ENCODE measurements around the gene THAP3. TPM values are rescaled to one million over a fixed set of nuclear protein-coding genes. Genes with fewer than 3 reads are reported as not detected.

The THAP3 gene
- total RNA-seq, 1 experiment from 2014 or later: 54.6 TPM

DNA sequence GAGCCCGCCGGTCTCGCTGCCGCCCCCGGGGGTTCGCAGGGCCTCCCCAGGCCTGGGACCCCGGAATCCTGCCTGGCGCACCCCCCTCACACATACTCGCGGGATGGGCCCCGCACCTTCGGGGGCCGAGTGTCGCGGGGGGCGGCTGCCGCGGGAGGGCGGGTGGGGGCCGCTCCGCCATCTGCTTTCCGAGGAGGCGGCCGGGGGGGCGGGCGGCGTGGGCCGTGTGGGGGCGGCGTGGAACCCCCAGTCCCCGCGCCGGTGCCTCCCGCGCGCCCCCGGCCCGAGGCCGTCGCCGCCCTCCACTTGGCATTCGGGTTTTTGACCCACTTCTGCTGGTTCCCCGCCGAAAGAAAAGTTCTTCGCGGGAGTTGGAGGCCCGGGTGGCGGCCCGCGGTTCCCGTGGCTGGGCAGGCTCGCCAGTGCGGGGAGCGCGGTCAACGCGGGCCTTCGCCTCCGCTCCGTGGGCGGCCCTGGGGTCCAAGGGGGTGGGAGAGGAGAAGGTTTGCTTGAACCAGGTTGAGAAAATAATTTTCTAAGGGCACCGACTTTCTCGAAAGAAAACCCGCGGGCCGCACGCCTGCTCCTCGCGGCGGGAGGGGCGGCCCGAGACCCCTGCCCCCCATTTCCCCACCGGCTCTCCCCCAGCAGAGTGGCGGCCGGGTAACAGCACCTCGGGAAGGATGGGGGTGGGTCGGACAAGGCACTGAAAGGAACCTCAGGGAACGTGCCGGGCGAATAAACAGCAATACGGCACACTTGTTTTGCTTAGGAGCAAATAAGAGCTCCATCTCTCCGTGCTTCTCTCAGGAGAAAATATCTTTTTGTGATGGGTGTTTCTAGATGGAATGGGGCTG is 9.5 kb upstream of the THAP3 start:
- peak overlapping the region; percentile 82 for H3K4me3 ChIP-seq (ENCODE audit: low read length)
- intact Hi-C loops (cut with micrococcal nuclease): no loop called here
- peak overlapping the region; percentile 98 for H3K4me2 ChIP-seq (ENCODE audit: low read length)
- BruUV-seq (replicated peaks): no TSS peak
- CTCF ChIA-PET: no interaction called here
- peaks cover 18% of the 10 kb centered on the region; the same call in 1 of the 2 replicates for H3K36me3 ChIP-seq (ENCODE audit: low read depth, low read length)
- POLR2A ChIA-PET (ENCODE audit: unreplicated experiment): interaction anchor here (0.6 kb wide), 2 partner anchors 15 to 89 kb away, joined by 3 to 6 read pairs; no protein-coding TSS in a partner anchor
- H3K79me2 ChIP-seq (ENCODE audit: low read length): peaks cover 58% of the 10 kb centered on the region
- no peak for TF ChIP-seq EZH2phosphoT487 (IDR thresholded peaks at IDR 0.05; ENCODE audit: borderline replicate concordance, low read length)
- no peak for TF ChIP-seq EZH2 (IDR thresholded peaks at IDR 0.05; ENCODE audit: low read length, unreplicated experiment)
- TF ChIP-seq, protein P1, sequence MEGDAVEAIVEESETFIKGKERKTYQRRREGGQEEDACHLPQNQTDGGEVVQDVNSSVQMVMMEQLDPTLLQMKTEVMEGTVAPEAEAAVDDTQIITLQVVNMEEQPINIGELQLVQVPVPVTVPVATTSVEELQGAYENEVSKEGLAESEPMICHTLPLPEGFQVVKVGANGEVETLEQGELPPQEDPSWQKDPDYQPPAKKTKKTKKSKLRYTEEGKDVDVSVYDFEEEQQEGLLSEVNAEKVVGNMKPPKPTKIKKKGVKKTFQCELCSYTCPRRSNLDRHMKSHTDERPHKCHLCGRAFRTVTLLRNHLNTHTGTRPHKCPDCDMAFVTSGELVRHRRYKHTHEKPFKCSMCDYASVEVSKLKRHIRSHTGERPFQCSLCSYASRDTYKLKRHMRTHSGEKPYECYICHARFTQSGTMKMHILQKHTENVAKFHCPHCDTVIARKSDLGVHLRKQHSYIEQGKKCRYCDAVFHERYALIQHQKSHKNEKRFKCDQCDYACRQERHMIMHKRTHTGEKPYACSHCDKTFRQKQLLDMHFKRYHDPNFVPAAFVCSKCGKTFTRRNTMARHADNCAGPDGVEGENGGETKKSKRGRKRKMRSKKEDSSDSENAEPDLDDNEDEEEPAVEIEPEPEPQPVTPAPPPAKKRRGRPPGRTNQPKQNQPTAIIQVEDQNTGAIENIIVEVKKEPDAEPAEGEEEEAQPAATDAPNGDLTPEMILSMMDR (conservative IDR thresholded peaks at IDR 0.05; ENCODE audit: low read depth, low read length): no peak
- no peak for ATAC-seq
- no peak overlapping the region for H3K27ac ChIP-seq (ENCODE audit: low read length)
- H3K9ac ChIP-seq (ENCODE audit: low read length): peak overlapping the region; percentile 70
- H3K9me3 ChIP-seq (ENCODE audit: low read length): no peaks in the 10 kb centered on the region
- H3K27me3 ChIP-seq (ENCODE audit: low read length): no peaks in the 10 kb centered on the region
- no peak for DNase-seq
- peaks cover 4% of the 10 kb centered on the region for H3F3A ChIP-seq (ENCODE audit: low read length, unreplicated experiment)
- no peaks in the 10 kb centered on the region for H4K20me1 ChIP-seq (ENCODE audit: low read length)
- H3K4me1 ChIP-seq (ENCODE audit: insufficient read depth, low read length): peaks cover 12% of the 10 kb centered on the region
- H2AFZ ChIP-seq (ENCODE audit: low read length): peak overlapping the region; percentile 76
- no peaks in the 10 kb centered on the region for H3K9me2 ChIP-seq (replicated peaks; ENCODE audit: low read length)

DNA sequence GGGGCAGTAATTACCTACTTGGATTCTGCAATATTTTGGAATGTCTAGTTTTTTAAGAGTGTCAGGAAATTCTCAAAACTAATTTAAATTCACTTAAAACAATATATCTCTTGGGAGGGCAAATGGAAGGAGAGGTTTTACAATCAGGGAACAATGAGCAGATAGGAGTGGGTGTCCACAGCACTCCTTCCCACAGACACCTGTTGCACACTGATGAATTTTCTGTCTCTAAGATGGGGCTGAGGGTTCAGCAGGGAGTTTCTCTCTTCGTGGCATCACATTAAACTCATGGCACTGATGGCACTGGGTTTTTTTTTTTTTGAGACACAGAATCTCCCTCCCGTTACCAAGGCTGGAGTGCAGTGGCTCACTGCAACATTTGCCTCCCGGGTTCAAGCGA is 5.6 kb upstream of the THAP3 start:
- peaks cover 3% of the 10 kb centered on the region for H3F3A ChIP-seq (ENCODE audit: low read length, unreplicated experiment)
- peaks cover 62% of the 10 kb centered on the region for H3K79me2 ChIP-seq (ENCODE audit: low read length)
- ATAC-seq (no peak), DNase-seq (no peak)
- no peak overlapping the region for H2AFZ ChIP-seq (ENCODE audit: low read length)
- no peaks in the 10 kb centered on the region for H3K27me3 ChIP-seq (ENCODE audit: low read length)
- H3K27ac ChIP-seq (ENCODE audit: low read length): no peak overlapping the region
- no peaks in the 10 kb centered on the region for H3K9me2 ChIP-seq (replicated peaks; ENCODE audit: low read length)
- intact Hi-C loops (cut with micrococcal nuclease): no loop called here
- no peak overlapping the region for H3K9ac ChIP-seq (ENCODE audit: low read length)
- POLR2A ChIA-PET (ENCODE audit: unreplicated experiment): interaction anchor here (0.7 kb wide), 1 partner anchor 165 kb away, joined by 4 read pairs; no protein-coding TSS in a partner anchor
- peaks cover 42% of the 10 kb centered on the region; the same call in 1 of the 2 replicates for H3K36me3 ChIP-seq (ENCODE audit: low read depth, low read length)
- peaks cover 6% of the 10 kb centered on the region for H3K4me1 ChIP-seq (ENCODE audit: insufficient read depth, low read length)
- H3K4me3 ChIP-seq (ENCODE audit: low read length): no peak overlapping the region
- no peaks in the 10 kb centered on the region for H3K9me3 ChIP-seq (ENCODE audit: low read length)
- no peak for TF ChIP-seq EZH2phosphoT487 (IDR thresholded peaks at IDR 0.05; ENCODE audit: borderline replicate concordance, low read length)
- TF ChIP-seq, protein P1 (conservative IDR thresholded peaks at IDR 0.05; ENCODE audit: low read depth, low read length): no peak
- no peak for TF ChIP-seq EZH2 (IDR thresholded peaks at IDR 0.05; ENCODE audit: low read length, unreplicated experiment)
- BruUV-seq (replicated peaks): no TSS peak
- no peak overlapping the region for H3K4me2 ChIP-seq (ENCODE audit: low read length)
- H4K20me1 ChIP-seq (ENCODE audit: low read length): no peaks in the 10 kb centered on the region
- CTCF ChIA-PET: no interaction called here
